ENCODE results near the gene TFF1.

TFF1 gene

DNA sequence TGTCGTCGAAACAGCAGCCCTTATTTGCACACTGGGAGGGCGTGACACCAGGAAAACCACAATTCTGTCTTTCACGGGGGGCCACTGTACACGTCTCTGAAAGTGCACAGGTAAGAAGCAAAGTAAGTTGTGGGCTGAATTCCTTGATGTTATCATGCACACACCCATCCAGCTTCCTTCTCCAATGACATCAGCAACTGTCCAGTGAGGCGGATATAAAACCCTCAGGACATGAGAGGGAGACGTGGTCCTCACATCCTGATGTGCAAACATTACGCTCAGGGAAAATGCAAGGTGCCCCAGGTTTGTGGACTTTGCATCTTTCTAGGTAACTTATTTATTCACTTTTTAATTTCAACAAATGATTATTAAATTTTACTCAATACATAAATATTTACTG lies 3.0 kb downstream of the TFF1 start:
- DNase-seq: no peak

- no peak for DNase-seq
Measured at GRCh38 chr21:42362700-42363099, 3.6 kb downstream of the TFF1 start.

- DNase-seq: no peak
Measured at GRCh38 chr21:42362198-42362597, 4.1 kb downstream of the TFF1 start.

DNA sequence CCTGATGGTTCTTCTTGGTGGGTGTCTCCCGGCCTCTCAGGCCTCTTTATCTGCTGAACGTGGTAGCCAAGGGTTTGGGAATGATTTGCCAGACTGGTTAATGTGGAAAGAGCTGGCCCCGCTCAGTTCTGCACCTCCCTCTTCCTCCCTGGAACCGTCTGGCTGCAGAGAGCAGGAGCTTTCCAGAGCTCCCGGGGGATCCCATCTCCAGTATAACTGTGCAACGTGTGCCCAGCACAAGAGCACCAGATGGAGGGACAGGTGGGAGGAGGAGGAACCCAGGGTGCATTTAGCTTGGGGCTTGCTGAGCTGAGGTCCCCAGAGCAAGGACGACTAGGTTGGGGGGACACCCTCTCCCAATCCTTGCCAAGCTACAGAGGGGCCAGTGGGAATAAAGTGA lies 5.0 kb downstream of the TFF1 start:
- DNase-seq: no peak

GRCh38 chr21:42360317-42360716 lies 6.0 kb downstream of the TFF1 start:
- DNase-seq: no peak

DNA sequence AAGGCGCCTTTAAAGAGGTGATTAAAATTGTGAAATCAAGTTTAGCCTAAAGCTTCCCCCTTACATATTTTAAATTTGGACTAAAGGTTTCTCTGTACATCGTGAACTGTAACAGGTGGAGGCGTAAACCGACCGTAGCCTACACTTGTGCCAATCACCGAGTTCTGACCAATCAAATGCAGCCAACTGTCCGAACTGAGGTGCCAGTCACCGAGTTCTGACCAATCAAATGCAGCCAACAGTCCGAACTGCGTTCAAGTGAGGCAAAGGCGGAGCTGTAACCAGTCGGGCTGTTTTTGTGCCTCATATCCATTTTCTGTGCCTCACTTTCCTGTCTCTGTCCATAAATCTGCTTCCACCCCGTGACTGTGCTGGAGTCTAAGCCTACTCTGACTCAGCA lies 7.4 kb downstream of the TFF1 start:
- no peak for DNase-seq

- DNase-seq: no peak
Measured at GRCh38 chr21:42358261-42358660, 8.1 kb downstream of the TFF1 start.

DNA sequence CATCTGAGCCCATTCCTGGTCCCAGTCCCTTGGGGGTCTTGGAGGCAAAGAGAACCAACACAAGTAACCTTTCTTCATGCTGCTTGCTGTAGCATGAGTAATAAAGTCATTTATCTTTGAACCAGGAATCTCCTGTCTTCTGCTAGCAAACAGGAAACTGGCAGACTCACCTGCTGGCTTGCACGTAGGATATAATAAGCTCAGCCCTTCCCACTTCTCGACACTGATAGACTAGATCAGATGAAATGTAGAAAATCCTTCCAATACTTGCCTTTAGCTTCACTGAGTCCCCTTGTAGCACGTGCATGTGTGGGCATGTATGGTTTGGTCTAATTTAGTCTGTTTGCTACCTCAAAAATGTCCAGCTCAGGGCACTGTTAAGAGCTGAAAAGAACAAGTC lies 9.0 kb downstream of the TFF1 start:
- no peak for DNase-seq

- DNase-seq: no peak
Measured at GRCh38 chr21:42356650-42357049, 9.7 kb downstream of the TFF1 start.

DNA sequence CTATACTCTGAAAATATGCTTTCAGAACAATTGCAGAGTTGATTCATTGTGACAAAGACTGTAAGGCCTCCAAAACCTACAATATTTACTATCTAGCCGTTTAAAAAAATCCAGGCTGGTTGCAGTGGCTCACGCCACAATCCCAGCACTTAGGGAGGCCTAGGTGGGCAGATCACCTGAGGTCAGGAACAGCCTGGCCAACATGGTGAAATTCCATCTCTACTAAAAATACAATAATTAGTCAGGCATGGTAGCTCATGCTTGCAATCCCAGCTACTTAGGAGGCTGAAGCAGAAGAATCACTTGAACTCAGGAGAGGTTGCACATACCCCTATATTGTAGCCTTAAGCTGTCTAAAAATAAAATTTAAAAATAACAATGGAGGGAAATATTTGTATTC lies 10.3 kb downstream of the TFF1 start:
- DNase-seq: no peak

DNA sequence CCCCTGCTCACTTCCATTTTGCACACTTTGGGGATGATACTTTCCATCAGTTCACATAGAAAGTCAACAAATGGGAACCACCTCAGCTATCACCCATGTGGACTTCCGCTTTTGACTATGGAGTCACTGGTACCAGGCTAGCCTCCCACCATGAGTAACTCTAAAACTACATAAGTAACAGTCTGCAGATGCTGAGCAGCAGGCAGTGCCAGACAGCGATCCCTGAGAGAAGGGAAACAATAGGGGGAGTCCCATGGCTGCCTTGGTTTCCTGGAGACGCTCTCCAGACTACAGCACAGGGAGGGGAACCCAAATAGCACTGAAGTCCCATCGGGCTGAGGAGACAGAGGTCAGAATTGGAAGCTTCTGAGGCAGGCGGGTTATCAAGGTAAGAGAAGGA lies 12.7 kb downstream of the TFF1 start:
- no peak for DNase-seq

- no peak for DNase-seq
Measured at GRCh38 chr21:42352441-42353095, 13.8 kb downstream of the TFF1 start.

DNA sequence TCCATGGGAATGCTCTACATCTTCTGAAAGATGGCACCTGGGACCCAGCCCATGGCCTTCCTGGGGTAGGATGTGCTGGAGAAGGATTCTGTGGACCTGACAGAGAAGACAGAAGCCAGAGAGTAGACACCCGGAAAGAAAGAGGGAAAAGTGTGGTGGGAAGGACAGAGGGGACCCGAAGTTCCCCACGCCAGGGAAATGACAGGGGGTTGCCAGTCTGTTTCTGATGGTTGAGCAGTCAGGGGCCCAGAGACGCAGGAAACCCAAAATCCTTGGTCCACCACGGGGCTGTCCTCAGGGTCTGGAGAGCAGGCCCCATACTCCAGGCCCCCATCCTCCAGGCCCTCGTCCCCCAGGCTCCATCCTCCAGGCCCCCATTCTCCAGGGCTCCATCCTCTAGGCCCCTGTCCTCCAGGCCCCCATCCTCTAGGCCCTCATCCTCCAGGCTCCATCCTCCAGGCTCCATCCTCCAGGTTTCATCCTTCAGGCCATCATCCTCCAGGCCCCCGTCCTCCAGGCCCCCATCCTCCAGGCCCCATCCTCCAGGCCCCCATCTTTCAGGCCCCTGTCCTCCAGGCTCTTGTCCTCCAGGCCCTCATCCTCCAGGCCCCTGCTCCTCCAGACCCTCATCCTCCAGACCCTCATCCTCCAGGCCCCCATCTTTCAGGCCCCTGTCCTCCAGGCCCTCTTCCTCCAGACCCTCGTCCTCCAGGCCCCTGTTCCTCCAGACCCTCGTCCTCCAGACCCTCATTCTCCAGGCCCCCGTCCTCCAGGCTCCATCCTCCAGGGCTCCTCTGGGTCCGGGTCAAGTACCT lies 14.5 kb downstream of the TFF1 start:
- no peak for DNase-seq

DNA sequence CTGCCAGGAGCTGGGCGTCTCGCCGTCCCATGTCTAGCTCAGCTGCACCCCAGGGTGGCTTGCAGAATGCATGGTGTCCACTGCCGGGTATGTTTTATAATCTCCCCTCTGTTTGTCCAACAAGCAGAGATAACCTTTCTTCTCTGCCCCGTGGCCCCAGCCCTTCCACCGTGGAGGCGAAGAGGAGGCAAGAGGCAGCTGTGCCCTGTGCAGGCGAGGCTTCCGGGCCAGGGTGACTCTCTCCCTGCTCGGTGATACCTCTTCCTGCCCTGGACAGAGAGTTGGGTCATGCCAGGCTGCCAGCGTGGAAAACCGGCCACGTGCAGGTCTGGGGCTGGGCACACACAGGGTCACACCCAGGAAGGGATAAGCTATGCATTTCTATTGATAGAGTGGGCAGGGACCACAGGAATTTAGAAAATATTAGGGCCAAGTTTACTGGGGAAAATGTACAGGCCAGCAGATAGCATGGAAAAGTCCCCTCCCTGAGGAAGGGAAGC lies 15.4 kb downstream of the TFF1 start, which contains the start of gene TFF2:
Gene TFF2, minus strand, starts transcription at position 68 of the 500 bp plus-strand sequence. Its CDS starts 37 bp downstream, at position 31.
- DNase-seq: no peak

DNA sequence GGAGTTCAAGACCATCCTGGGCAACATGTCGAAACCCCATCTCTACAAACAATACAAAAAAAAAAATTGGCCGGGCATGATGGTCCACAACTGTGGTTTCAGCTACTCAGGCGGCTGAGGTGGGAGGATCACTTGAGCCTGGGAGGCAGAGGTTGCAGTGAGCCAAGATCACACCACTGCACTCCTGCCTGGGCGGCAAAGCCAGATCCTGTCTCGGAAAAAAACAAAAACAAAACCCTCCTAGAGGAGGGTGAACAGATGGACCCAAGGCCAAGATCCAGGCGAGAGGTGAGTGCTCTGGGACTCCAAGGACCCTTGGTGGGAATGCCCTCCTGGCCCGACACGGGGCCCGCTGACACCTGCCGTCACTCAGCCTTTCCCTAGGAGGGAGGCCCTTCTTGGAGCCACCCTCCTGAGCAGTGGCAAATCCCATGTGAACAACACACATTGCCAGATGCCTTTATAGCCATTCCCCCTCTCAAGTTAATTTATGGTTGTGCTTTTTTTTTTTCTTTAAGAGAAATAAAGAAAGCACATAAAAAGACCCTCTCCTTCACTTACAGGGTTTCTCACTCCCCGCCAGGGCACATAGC lies 15.9 kb downstream of the TFF1 start:
- DNase-seq: no peak

DNA sequence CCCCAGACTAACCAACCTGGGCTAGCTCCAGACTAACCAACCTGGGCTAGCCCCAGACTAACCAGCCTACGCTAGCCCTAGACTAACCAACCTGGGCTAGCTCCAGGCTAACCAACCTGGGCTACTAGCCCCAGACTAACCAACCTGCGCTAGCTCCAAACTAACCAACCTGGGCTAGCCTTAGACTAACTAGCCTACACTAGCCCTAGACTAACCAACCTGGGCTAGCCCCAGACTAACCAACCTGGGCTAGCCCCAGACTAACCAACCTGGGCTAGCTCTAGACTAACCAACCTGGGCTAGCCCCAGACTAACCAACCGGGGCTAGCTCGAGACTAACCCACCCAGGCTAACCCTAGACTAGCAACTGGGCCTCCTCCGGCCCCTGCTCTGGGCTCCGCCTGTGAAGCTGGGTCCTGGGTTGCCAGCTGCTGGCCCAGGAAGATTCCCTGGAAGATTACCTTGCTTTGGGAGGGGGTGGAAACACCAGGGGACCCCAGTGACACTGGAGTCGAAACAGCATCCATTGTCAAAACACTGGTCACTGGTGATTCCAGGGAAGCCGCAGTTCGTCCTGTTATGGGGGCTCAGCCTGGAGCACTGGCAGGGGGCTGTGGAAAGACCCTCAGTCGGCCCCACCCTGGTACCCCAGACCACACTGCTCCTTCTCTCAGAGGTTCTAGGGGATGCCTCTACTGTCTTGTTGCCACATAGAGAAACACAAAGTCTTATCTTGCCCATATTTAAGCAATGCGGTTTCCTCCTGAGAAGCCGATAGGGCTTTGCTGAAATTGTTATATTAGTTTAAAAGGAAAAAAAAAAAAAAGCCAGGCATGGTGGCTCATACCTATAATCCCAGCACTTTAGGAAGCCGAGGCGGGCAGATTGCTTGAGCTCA lies 16.7 kb downstream of the TFF1 start:
- DNase-seq: no peak

DNA sequence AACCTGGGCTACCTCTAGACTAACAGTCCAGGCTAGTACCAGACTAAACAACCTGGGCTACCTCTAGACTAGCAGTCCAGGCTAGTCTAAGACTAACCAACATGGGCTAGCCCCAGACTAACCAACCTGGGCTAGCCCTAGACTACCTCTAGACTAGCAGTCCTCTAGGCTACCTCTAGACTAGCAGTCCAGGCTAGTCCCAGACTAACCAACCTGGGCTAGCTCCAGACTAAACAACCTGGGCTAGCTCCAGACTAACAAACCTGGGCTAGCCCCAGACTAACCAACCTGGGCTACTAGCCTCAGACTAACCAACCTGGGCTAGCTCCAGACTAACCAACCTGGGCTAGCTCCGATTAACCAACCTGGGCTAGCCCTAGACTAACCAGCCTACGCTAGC lies 17.6 kb downstream of the TFF1 start:
- no peak for DNase-seq

GRCh38 chr21:42347601-42348327 lies 18.6 kb downstream of the TFF1 start:
- no peak for DNase-seq

GRCh38 chr21:42346866-42347600 lies 19.3 kb downstream of the TFF1 start:
- no peak for DNase-seq

DNA sequence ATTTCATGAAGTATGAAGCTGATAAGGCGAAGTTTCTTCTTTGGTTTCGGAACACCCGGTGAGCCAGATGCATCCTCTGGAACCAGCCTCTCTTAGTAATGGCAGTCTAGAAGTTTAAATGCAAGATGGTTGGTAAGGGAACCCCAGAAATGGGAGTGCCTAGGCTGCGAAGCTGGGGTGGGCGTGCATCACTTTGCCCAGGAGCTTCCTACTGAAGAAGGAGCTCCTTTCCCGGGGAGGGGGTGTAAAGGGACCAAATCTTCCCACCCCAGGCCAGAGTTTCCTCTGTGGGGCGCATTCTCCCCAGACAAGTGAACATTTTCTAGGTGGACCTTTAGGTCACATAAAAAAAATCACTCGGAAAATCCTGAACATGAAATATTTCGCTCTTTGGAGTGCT lies 19.9 kb downstream of the TFF1 start:
- DNase-seq: no peak

All from nucleus accumbens (tissue), 56 donors.